GM12878 (cell line): ENCODE measurements around the gene MYNN.

Experiments
- CEBPZ ChIP-seq: fragments of 150-350 bp; IDR thresholded peaks from 2 replicates; pipeline ENCODE4 v1.6.1; 2016; ENCODE audit warnings: low read depth, low read length
- CTCF ChIP-seq, 3 experiments: IDR thresholded peaks in 2 of 3; conservative IDR thresholded peaks in 1 of 3; 2 replicates each; pipeline ENCODE4 v1.5.1; 2011; ENCODE audit warnings: low read depth in 3 of 3, low read length in 3 of 3, mild to moderate bottlenecking in 3 of 3, control low read depth in 2 of 3, moderate library complexity in 2 of 3, inconsistent platforms in 1 of 3, mixed read lengths in 1 of 3; ENCODE audit not compliant: control insufficient read depth in 2 of 3, insufficient read depth in 1 of 3; ENCODE audit errors: extremely low read depth in 1 of 3
- EP300 ChIP-seq, 2 experiments: fragments of 150-350 bp in 1 of 2; IDR thresholded peaks; 2 replicates each; pipeline ENCODE4 v1.6.1; 2011 to 2012; ENCODE audit warnings: low read depth in 2 of 2, low read length in 2 of 2, borderline replicate concordance in 1 of 2, improper control_type of control experiment in 1 of 2, inconsistent platforms in 1 of 2; ENCODE audit not compliant: control insufficient read depth in 1 of 2
- NFYB ChIP-seq: IDR thresholded peaks from 2 replicates; pipeline ENCODE4 v1.6.1; 2011; ENCODE audit warnings: low read depth, mild to moderate bottlenecking, low read length, improper control_type of control experiment, moderate library complexity; ENCODE audit not compliant: insufficient read depth
- NRF1 ChIP-seq: conservative IDR thresholded peaks from 2 replicates; pipeline ENCODE4 v1.6.1; 2011; ENCODE audit warnings: mild to moderate bottlenecking, low read depth, low read length, improper control_type of control experiment
- POLR2A ChIP-seq: IDR thresholded peaks from 2 replicates; pipeline ENCODE4 v1.6.1; 2011; ENCODE audit warnings: low read depth, mild to moderate bottlenecking, low read length
- ZBED1 ChIP-seq: IDR thresholded peaks from 2 replicates; pipeline ENCODE4 v1.6.1; 2016; ENCODE audit warnings: borderline replicate concordance
- ZBTB40 ChIP-seq: fragments of 450-650 bp; IDR thresholded peaks from 2 replicates; pipeline ENCODE4 v1.6.1; 2016; ENCODE audit warnings: mild to moderate bottlenecking, moderate library complexity, borderline replicate concordance
- TF ChIP-seq, protein P1 (sequence below): IDR thresholded peaks from 2 replicates; pipeline ENCODE4 v1.6.1; 2011; ENCODE audit warnings: borderline replicate concordance, low read depth, mild to moderate bottlenecking, moderate library complexity, low read length; ENCODE audit not compliant: insufficient read depth, poor library complexity, severe bottlenecking
- TF ChIP-seq, protein P2 (sequence below): IDR thresholded peaks from 2 replicates; pipeline ENCODE4 v1.6.1; 2011; ENCODE audit warnings: low read depth, mild to moderate bottlenecking, low read length, moderate library complexity, borderline replicate concordance; ENCODE audit errors: extremely low read depth

DNA sequence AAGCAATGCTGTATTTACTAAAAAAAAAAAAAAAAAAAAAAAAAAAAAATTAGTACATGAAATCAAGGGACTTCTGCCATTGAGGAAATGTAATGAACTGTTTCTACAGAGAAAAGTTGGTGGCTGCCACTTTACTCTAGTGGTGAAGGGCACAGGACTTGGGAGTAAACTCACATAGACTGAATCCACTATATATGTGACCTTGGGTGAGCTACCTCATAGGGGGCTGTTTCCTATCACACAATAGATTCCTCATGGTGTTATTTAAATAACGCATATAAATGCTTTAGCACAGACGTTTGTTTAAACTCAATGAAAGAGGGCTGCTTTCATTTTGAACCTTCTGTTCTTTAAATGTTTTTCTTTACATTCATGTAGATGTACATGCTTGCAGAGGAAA, 34.1 kb upstream of the MYNN start:
- TF ChIP-seq, protein P1, sequence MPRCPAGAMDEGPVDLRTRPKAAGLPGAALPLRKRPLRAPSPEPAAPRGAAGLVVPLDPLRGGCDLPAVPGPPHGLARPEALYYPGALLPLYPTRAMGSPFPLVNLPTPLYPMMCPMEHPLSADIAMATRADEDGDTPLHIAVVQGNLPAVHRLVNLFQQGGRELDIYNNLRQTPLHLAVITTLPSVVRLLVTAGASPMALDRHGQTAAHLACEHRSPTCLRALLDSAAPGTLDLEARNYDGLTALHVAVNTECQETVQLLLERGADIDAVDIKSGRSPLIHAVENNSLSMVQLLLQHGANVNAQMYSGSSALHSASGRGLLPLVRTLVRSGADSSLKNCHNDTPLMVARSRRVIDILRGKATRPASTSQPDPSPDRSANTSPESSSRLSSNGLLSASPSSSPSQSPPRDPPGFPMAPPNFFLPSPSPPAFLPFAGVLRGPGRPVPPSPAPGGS: no peak
- TF ChIP-seq ZBED1 (no peak), POLR2A (no peak), NFYB (no peak), EP300 (IDR thresholded peaks at IDR 0.05; ENCODE audit: borderline replicate concordance in 1 of 2, control insufficient read depth in 1 of 2, low read depth in 2 of 2, low read length in 2 of 2) (no peak), CTCF (IDR thresholded peaks at IDR 0.05 in 2 of 3, conservative IDR thresholded peaks at IDR 0.05 in 1 of 3; ENCODE audit: control insufficient read depth in 2 of 3, extremely low read depth in 1 of 3, insufficient read depth in 1 of 3, low read depth in 3 of 3, low read length in 3 of 3) (no peak), CEBPZ (no peak), NRF1 (no peak), ZBTB40 (no peak)
- TF ChIP-seq, protein P2, sequence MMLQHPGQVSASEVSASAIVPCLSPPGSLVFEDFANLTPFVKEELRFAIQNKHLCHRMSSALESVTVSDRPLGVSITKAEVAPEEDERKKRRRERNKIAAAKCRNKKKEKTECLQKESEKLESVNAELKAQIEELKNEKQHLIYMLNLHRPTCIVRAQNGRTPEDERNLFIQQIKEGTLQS: no peak
